ENCODE results near the gene MAPKBP1.

The MAPKBP1 gene

GRCh38 chr15:41856716-41857115 lies 82.4 kb downstream of the MAPKBP1 start:
- Histone ChIP-seq H3K27ac (no peak overlapping the region), H3K4me3 (no peak overlapping the region)

GRCh38 chr15:41857316-41857715 lies 83.0 kb downstream of the MAPKBP1 start:
- Histone ChIP-seq H3K4me3 (no peak overlapping the region), H3K27ac (no peak overlapping the region)

GRCh38 chr15:41858756-41859155 lies 84.5 kb downstream of the MAPKBP1 start:
- Histone ChIP-seq H3K27ac (no peak overlapping the region), H3K4me3 (no peak overlapping the region)

- Histone ChIP-seq H3K27ac (no peak overlapping the region), H3K4me3 (no peak overlapping the region)
Measured at GRCh38 chr15:41860049-41860828, 86.0 kb downstream of the MAPKBP1 start.

- Histone ChIP-seq H3K4me3 (no peak overlapping the region), H3K27ac (no peak overlapping the region)
Measured at GRCh38 chr15:41861736-41862356, 87.6 kb downstream of the MAPKBP1 start.

- H3K27ac ChIP-seq, result no peak overlapping the region
Measured at GRCh38 chr15:41862515-41863116, 88.3 kb downstream of the MAPKBP1 start.

GRCh38 chr15:41865490-41866055 lies 91.3 kb downstream of the MAPKBP1 start:
- H3K27ac ChIP-seq, result no peak overlapping the region
- no peak overlapping the region for H3K4me3 ChIP-seq

More at GRCh38 chr15:41862515-41863116, 88.3 kb downstream of the MAPKBP1 start:
- no peak overlapping the region for H3K4me3 ChIP-seq

- H3K4me3 ChIP-seq, result no peak overlapping the region
- no peak overlapping the region for H3K27ac ChIP-seq
Measured at GRCh38 chr15:41866263-41866703, 92.0 kb downstream of the MAPKBP1 start.

GRCh38 chr15:41866872-41867579 lies 92.7 kb downstream of the MAPKBP1 start:
- H3K4me3 ChIP-seq, result no peak overlapping the region
- H3K27ac ChIP-seq, result no peak overlapping the region

GRCh38 chr15:41868321-41868720 lies 94.0 kb downstream of the MAPKBP1 start:
- Histone ChIP-seq H3K27ac (no peak overlapping the region), H3K4me3 (no peak overlapping the region)

GRCh38 chr15:41869770-41870688 lies 95.7 kb downstream of the MAPKBP1 start:
- peak overlapping the region in 3 of 21 experiments; percentile 21 to 33 (median 29) for H3K27ac ChIP-seq
- H3K4me3 ChIP-seq, result no peak overlapping the region

GRCh38 chr15:41870689-41871081 lies 96.4 kb downstream of the MAPKBP1 start:
- Histone ChIP-seq H3K27ac (peak overlapping the region in 5 of 21 experiments; percentile 21 to 43 (median 30)), H3K4me3 (no peak overlapping the region)

GRCh38 chr15:41871175-41871905 lies 97.1 kb downstream of the MAPKBP1 start:
- Histone ChIP-seq H3K27ac (peak overlapping the region in 4 of 21 experiments; percentile 29 to 43 (median 32)), H3K4me3 (no peak overlapping the region)

GRCh38 chr15:41872166-41872747 lies 98.0 kb downstream of the MAPKBP1 start:
- Histone ChIP-seq H3K27ac (no peak overlapping the region), H3K4me3 (no peak overlapping the region)

GRCh38 chr15:41873711-41874110 lies 99.4 kb downstream of the MAPKBP1 start:
- H3K27ac ChIP-seq, result no peak overlapping the region
- no peak overlapping the region for H3K4me3 ChIP-seq

GRCh38 chr15:41874736-41875135 lies 100.5 kb downstream of the MAPKBP1 start:
- H3K27ac ChIP-seq, result no peak overlapping the region
- H3K4me3 ChIP-seq, result no peak overlapping the region

GRCh38 chr15:41876007-41876406 lies 101.7 kb downstream of the MAPKBP1 start:
- Histone ChIP-seq H3K4me3 (no peak overlapping the region), H3K27ac (no peak overlapping the region)

- H3K4me3 ChIP-seq, result no peak overlapping the region
- H3K27ac ChIP-seq, result no peak overlapping the region
Measured at GRCh38 chr15:41876689-41877088, 102.4 kb downstream of the MAPKBP1 start.
